H1 (cell line): ENCODE data around the gene RYR3. TPM values are rescaled to one million over a fixed set of nuclear protein-coding genes. Genes with fewer than 3 reads are reported as not detected.

ENCODE experiments used
- CTCF ChIA-PET: fragments of 300-600 bp; sonication (Branson Sonifier 250); formaldehyde crosslinking; loops from one replicate; lab custom pipeline; 2021; ENCODE audit not compliant: partially characterized antibody; lab: Charles Lee
- POLR2A ChIA-PET: fragments of 300-600 bp; sonication (Branson Sonifier 250); formaldehyde crosslinking; loops from one replicate; lab custom pipeline; 2021; ENCODE audit warnings: inconsistent platforms; ENCODE audit not compliant: partially characterized antibody; lab: Charles Lee
- DNase-seq, 2 experiments: peaks; one replicate each; pipeline versions ENCODE4 v3.0.0 to v3.0.0-alpha.2; 2010 to 2022; ENCODE audit warnings: low spot score in 2 of 2, low read depth in 1 of 2, mixed read lengths in 1 of 2
- FAIRE-seq: peaks from 2 replicates; lab custom pipeline; 2011; peaks lifted over from hg19 to GRCh38; lab: Jason Lieb, UNC
- H2AFZ ChIP-seq: 2 replicates; pipeline ENCODE4 v1.8.1; 2012; ENCODE audit warnings: low read length, inconsistent platforms
- H2AK5ac ChIP-seq: 2 replicates; pipeline ENCODE4 v1.6.1; 2013; ENCODE audit warnings: low read depth, low read length
- H2BK120ac ChIP-seq: replicated peaks from 2 replicates; pipeline ENCODE3; 2013; ENCODE audit warnings: low read depth, low read length, inconsistent platforms
- H2BK12ac ChIP-seq: 2 replicates; pipeline ENCODE4 v1.6.1; 2013; ENCODE audit warnings: low read depth, low read length
- H2BK15ac ChIP-seq: 2 replicates; pipeline ENCODE4 v1.6.1; 2013; ENCODE audit warnings: low read length
- H2BK20ac ChIP-seq: 2 replicates; pipeline ENCODE4 v1.6.1; 2013; ENCODE audit warnings: low read length
- H2BK5ac ChIP-seq: 2 replicates; pipeline ENCODE4 v1.6.1; 2013; ENCODE audit warnings: low read depth, low read length
- H3K14ac ChIP-seq: 2 replicates; pipeline ENCODE4 v1.6.1; 2013; ENCODE audit warnings: inconsistent platforms; ENCODE audit not compliant: insufficient read length
- H3K18ac ChIP-seq: 2 replicates; pipeline ENCODE4 v1.6.1; 2013; ENCODE audit warnings: low read length; ENCODE audit errors: extremely low read depth
- H3K23ac ChIP-seq: 2 replicates; pipeline ENCODE4 v1.6.1; 2013; ENCODE audit warnings: inconsistent platforms; ENCODE audit not compliant: insufficient read length
- H3K23me2 ChIP-seq: 2 replicates; pipeline ENCODE4 v1.6.1; 2013; ENCODE audit warnings: low read depth, low read length
- H3K27ac ChIP-seq: 2 replicates; pipeline ENCODE4 v1.6.1; 2011; ENCODE audit warnings: low read depth, low read length, inconsistent platforms
- H3K27me3 ChIP-seq, 4 experiments: replicated peaks in 1 of 4; 1 replicate in 1 of 4; 2 replicates in 3 of 4; pipeline versions ENCODE4 v1.6.1 to v1.8.1; 2011 to 2013; ENCODE audit warnings: low read length in 3 of 4, mild to moderate bottlenecking in 3 of 4, inconsistent platforms in 2 of 4, mixed read lengths in 2 of 4, moderate library complexity in 1 of 4; ENCODE audit not compliant: control insufficient read depth in 3 of 4, insufficient read depth in 3 of 4; ENCODE audit errors: extremely low read depth in 1 of 4
- H3K36me3 ChIP-seq, 4 experiments: 2 replicates each; pipeline versions ENCODE4 v1.6.1 to v1.8.1; 2011 to 2013; ENCODE audit warnings: mild to moderate bottlenecking in 4 of 4, low read length in 3 of 4, moderate library complexity in 2 of 4, control low read depth in 1 of 4, inconsistent platforms in 1 of 4; ENCODE audit not compliant: insufficient read depth in 4 of 4, control insufficient read depth in 2 of 4
- H3K4ac ChIP-seq: replicated peaks from 2 replicates; pipeline ENCODE3; 2013; ENCODE audit warnings: low read length, low read depth, mixed read lengths, inconsistent platforms; ENCODE audit not compliant: insufficient read length
- H3K4me1 ChIP-seq, 4 experiments: replicated peaks in 1 of 4; 1 replicate in 1 of 4; 2 replicates in 3 of 4; pipeline versions ENCODE4 v1.6.1 to v1.8.1; 2011 to 2013; ENCODE audit warnings: low read length in 3 of 4, inconsistent platforms in 2 of 4, mixed read lengths in 1 of 4; ENCODE audit not compliant: insufficient read depth in 4 of 4, control insufficient read depth in 3 of 4
- H3K4me2 ChIP-seq, 2 experiments: 2 replicates each; pipeline versions ENCODE4 v1.6.1 to v1.8.1; 2011 to 2013; ENCODE audit warnings: low read depth in 2 of 2, low read length in 2 of 2, control low read depth in 1 of 2, inconsistent platforms in 1 of 2, mild to moderate bottlenecking in 1 of 2; ENCODE audit not compliant: insufficient read depth in 1 of 2
- H3K4me3 ChIP-seq, 4 experiments: fragments of 200-600, 300-600 bp in 1 of 4; sonication (generic), shearing (Covaris generic), sonication (Bioruptor Twin) in 1 of 4; 2 replicates each; pipeline versions ENCODE4 v1.5.1 to v1.8.1; 2011 to 2016; ENCODE audit warnings: low read length in 4 of 4, low read depth in 3 of 4, control low read depth in 2 of 4, inconsistent platforms in 2 of 4, mild to moderate bottlenecking in 2 of 4, mixed read lengths in 1 of 4, moderate library complexity in 1 of 4; ENCODE audit not compliant: insufficient read depth in 2 of 4; ENCODE audit errors: extremely low read depth in 1 of 4
- H3K56ac ChIP-seq: replicated peaks from 2 replicates; pipeline ENCODE3; 2013; ENCODE audit warnings: low read depth, mild to moderate bottlenecking, mixed read lengths, low read length, inconsistent platforms; ENCODE audit not compliant: insufficient read length
- H3K79me1 ChIP-seq: 2 replicates; pipeline ENCODE4 v1.6.1; 2013; ENCODE audit warnings: low read depth, low read length, control low read depth
- H3K79me2 ChIP-seq, 2 experiments: 2 replicates each; pipeline versions ENCODE4 v1.6.1 to v1.8.1; 2012 to 2013; ENCODE audit warnings: low read length in 2 of 2, mild to moderate bottlenecking in 2 of 2, inconsistent platforms in 1 of 2; ENCODE audit not compliant: insufficient read depth in 2 of 2, control insufficient read depth in 1 of 2
- H3K9ac ChIP-seq, 4 experiments: replicated peaks in 1 of 4; 1 replicate in 1 of 4; 2 replicates in 3 of 4; pipeline versions ENCODE4 v1.6.1 to v1.8.1; 2011 to 2013; ENCODE audit warnings: low read depth in 3 of 4, low read length in 3 of 4, control low read depth in 2 of 4, mild to moderate bottlenecking in 2 of 4, moderate library complexity in 2 of 4, inconsistent platforms in 1 of 4; ENCODE audit errors: extremely low read depth in 1 of 4
- H3K9me3 ChIP-seq, 2 experiments: 2 replicates each; pipeline versions ENCODE4 v1.6.1 to v1.8.1; 2012 to 2013; ENCODE audit warnings: mild to moderate bottlenecking in 2 of 2, moderate library complexity in 2 of 2, control low read depth in 1 of 2, inconsistent platforms in 1 of 2, low read depth in 1 of 2, low read length in 1 of 2, mixed read lengths in 1 of 2; ENCODE audit not compliant: insufficient read depth in 2 of 2
- H4K20me1 ChIP-seq, 2 experiments: replicated peaks in 1 of 2; 2 replicates each; pipeline versions ENCODE3 to v1.8.1; 2011 to 2013; ENCODE audit warnings: inconsistent platforms in 2 of 2, low read length in 2 of 2, mild to moderate bottlenecking in 1 of 2; ENCODE audit not compliant: insufficient read depth in 2 of 2, control insufficient read depth in 1 of 2
- H4K5ac ChIP-seq: 2 replicates; pipeline ENCODE4 v1.6.1; 2013; ENCODE audit warnings: low read length, low read depth, mixed read lengths, inconsistent platforms; ENCODE audit not compliant: insufficient read length
- H4K8ac ChIP-seq: 2 replicates; pipeline ENCODE4 v1.8.0; 2013; ENCODE audit warnings: mild to moderate bottlenecking, moderate library complexity, low read length, inconsistent platforms; ENCODE audit not compliant: insufficient read depth; ENCODE audit errors: extremely low read depth
- H4K91ac ChIP-seq: replicated peaks from 2 replicates; pipeline ENCODE3; 2013; ENCODE audit warnings: low read length, mixed read lengths, inconsistent platforms; ENCODE audit not compliant: insufficient read length
- BACH1 ChIP-seq: IDR thresholded peaks from 2 replicates; pipeline ENCODE4 v1.6.1; 2012; ENCODE audit warnings: low read length, improper control_type of control experiment
- CREB1 ChIP-seq: IDR thresholded peaks from 2 replicates; pipeline ENCODE4 v1.6.1; 2012; ENCODE audit warnings: inconsistent platforms
- EZH2 ChIP-seq: fragments of 200-600 bp; sonication (generic); IDR thresholded peaks from 2 replicates; pipeline ENCODE4 v1.7.1; 2012; ENCODE audit warnings: low read depth, mild to moderate bottlenecking, moderate library complexity, low read length, inconsistent platforms; ENCODE audit not compliant: severe bottlenecking
- KDM4A ChIP-seq: IDR thresholded peaks from one replicate; pipeline ENCODE4 v1.7.1; 2012; ENCODE audit warnings: low read depth, mild to moderate bottlenecking, moderate library complexity, low read length, inconsistent platforms; ENCODE audit not compliant: severe bottlenecking
- RAD21 ChIP-seq, 2 experiments: IDR thresholded peaks in 1 of 2; conservative IDR thresholded peaks in 1 of 2; 2 replicates each; pipeline ENCODE4 v1.6.1; 2011; ENCODE audit warnings: low read depth in 2 of 2, low read length in 2 of 2, improper control_type of control experiment in 1 of 2, inconsistent platforms in 1 of 2, mild to moderate bottlenecking in 1 of 2, moderate library complexity in 1 of 2
- SP2 ChIP-seq: IDR thresholded peaks from 2 replicates; pipeline ENCODE4 v1.6.1; 2012; ENCODE audit warnings: mild to moderate bottlenecking, low read length, inconsistent platforms
- SUZ12 ChIP-seq: fragments of 200-600 bp; sonication (generic); IDR thresholded peaks from 2 replicates; pipeline ENCODE4 v1.6.1; 2012; ENCODE audit warnings: mild to moderate bottlenecking, inconsistent platforms, low read length, moderate library complexity, mixed read lengths
- WGBS, 2 experiments: shearing (Covaris generic) in 1 of 2; methylation state at CpG; one replicate each; pipeline versions ENCODE4 v1.1.6 to v1.1.7; 2013 to 2015; ENCODE audit warnings: low lambda C conversion rate in 2 of 2, mixed read lengths in 2 of 2, inconsistent platforms in 1 of 2, low coverage in 1 of 2, missing lambda C conversion rate in 1 of 2; ENCODE audit not compliant: insufficient replicate concordance in 2 of 2, insufficient coverage in 1 of 2, insufficient read length in 1 of 2; ENCODE audit errors: extremely low coverage in 1 of 2, missing lambda C conversion rate in 1 of 2; 5-methylcytosine and 5-hydroxymethylcytosine counted together
- polyA plus RNA-seq, 7 experiments: library from polyadenylated mRNA; depleted of rRNA in 3 of 7; stranded (reverse) in 5 of 7; unstranded in 2 of 7; fragments of >200 nt in 5 of 7; fragments of 200-250 nt in 2 of 7; gene quantifications; 1 replicate in 5 of 7; 2 replicates in 1 of 7; 4 replicates in 1 of 7; pipeline versions ENCODE4 v1.2.1 to v1.2.3, GENCODE V29; 2011 to 2013; ENCODE audit warnings: missing spikeins in 2 of 7, mixed read lengths in 2 of 7
- total RNA-seq: library from RNA; stranded (reverse); fragmentation: NEBNext Ultra II Directional; extraction: Animal tissue kit (Norgen Biotek cat#: 25700); gene quantifications from 2 replicates; pipeline ENCODE4 v1.2.1, GENCODE V29; 2021

The RYR3 gene
- total and polyA plus RNA-seq, 2 of the 8 experiments (the other 6 are each of a cell fraction or from before 2014, with no cell fraction given): 0.33 to 3.4 TPM

GRCh38 chr15:33311312-33311971 is 675 bp downstream of the RYR3 start:
- H2AK5ac ChIP-seq: no peak overlapping the region
- no peaks in the 10 kb centered on the region for H3K79me2 ChIP-seq
- FAIRE-seq: no peak
- no peaks in the 10 kb centered on the region for H3K79me1 ChIP-seq
- CTCF ChIA-PET: interaction anchor here (0.6 to 3.2 kb wide), 10 partner anchors 11 to 427 kb away, joined by 3 to 24 read pairs (median 4); no protein-coding TSS in a partner anchor
- peak in 1 of 2 experiments; percentile 70 for DNase-seq
- no peak overlapping the region for H3K27ac ChIP-seq
- no peak overlapping the region for H3K18ac ChIP-seq
- peak overlapping the region; percentile 16; the same call in 1 of the 2 replicates for H2AFZ ChIP-seq
- no peak overlapping the region for H2BK5ac ChIP-seq
- no peak overlapping the region for H2BK120ac ChIP-seq
- H4K20me1 ChIP-seq: no peaks in the 10 kb centered on the region
- peak overlapping the region; percentile 16; the same call in 1 of the 2 replicates for H4K8ac ChIP-seq
- POLR2A ChIA-PET: no interaction called here
- no peak overlapping the region for H3K14ac ChIP-seq
- H3K4me3 ChIP-seq: peak overlapping the region; percentile 52 to 72 (median 56)
- H3K4me2 ChIP-seq: peak overlapping the region; percentile 87
- H3K4me1 ChIP-seq: peaks cover 0 to 6% (median 5%) of the 10 kb centered on the region in 4 experiments; a peak in 6 of 7 replicates
- H4K5ac ChIP-seq: no peak overlapping the region
- peaks cover 15 to 37% (median 32%) of the 10 kb centered on the region in 4 experiments for H3K27me3 ChIP-seq
- no peak overlapping the region for H3K23ac ChIP-seq
- WGBS, 2 experiments: 3% methylated on average over 25 of the region's 38 CpGs; no CpG with 5 or more reads in 1 of the 2 experiments
- no peak overlapping the region for H3K9ac ChIP-seq
- no peaks in the 10 kb centered on the region for H3K36me3 ChIP-seq
- H2BK12ac ChIP-seq: no peak overlapping the region; the same call in 1 of the 2 replicates
- H2BK15ac ChIP-seq: no peak overlapping the region
- peak overlapping the region; percentile 34 for H3K56ac ChIP-seq
- H3K23me2 ChIP-seq: peaks cover 16% of the 10 kb centered on the region; the same call in 1 of the 2 replicates
- H2BK20ac ChIP-seq: no peak overlapping the region
- no peak overlapping the region for H4K91ac ChIP-seq
- H3K4ac ChIP-seq: no peak overlapping the region
- H3K9me3 ChIP-seq: no peaks in the 10 kb centered on the region
- TF ChIP-seq RAD21 (IDR thresholded peaks at IDR 0.05 in 1 of 2, conservative IDR thresholded peaks at IDR 0.05 in 1 of 2; ENCODE audit: low read depth in 2 of 2, low read length in 2 of 2): peak; percentile 48 to 60
- TF ChIP-seq KDM4A: peak; percentile 61
- TF ChIP-seq BACH1: 0 out of 2 replicates have a peak, but pooled peaks have one; percentile 12
- TF ChIP-seq CREB1: peak; percentile 67
- TF ChIP-seq SUZ12: peak; percentile 74; the same call in 1 of the 2 replicates
- TF ChIP-seq EZH2: peak; percentile 82
- no peak for TF ChIP-seq SP2
